Peyer's patch (tissue), 4 donors: ENCODE results near the gene PILRB.
"Not testable (repeated sequence)": the region's sequence is repeated elsewhere in the genome, so short reads cannot be mapped to it uniquely, and the experiment has no call there.

ENCODE experiments used
- POLR2A ChIP-seq, 2 donors: fragments of 450-650 bp; IDR thresholded peaks; one replicate each; pipeline ENCODE4 v1.5.1; 2017; ENCODE audit warnings: antibody characterized with exemption in 2 of 2, mild to moderate bottlenecking in 2 of 2, moderate library complexity in 2 of 2
- TF ChIP-seq, protein P1 (sequence below), 6 experiments: fragments of 450-650 bp in 4 of 6; fragments of 200-600 bp in 2 of 6; sonication (generic) in 1 of 6; IDR thresholded peaks; one replicate each; pipeline ENCODE4 v1.5.1; 2017 to 2019; ENCODE audit warnings: antibody characterized with exemption in 6 of 6, mild to moderate bottlenecking in 3 of 6, moderate library complexity in 1 of 6

GRCh38 chr7:100344124-100344559 is 13.8 kb upstream of the PILRB start:
- TF ChIP-seq, protein P1, sequence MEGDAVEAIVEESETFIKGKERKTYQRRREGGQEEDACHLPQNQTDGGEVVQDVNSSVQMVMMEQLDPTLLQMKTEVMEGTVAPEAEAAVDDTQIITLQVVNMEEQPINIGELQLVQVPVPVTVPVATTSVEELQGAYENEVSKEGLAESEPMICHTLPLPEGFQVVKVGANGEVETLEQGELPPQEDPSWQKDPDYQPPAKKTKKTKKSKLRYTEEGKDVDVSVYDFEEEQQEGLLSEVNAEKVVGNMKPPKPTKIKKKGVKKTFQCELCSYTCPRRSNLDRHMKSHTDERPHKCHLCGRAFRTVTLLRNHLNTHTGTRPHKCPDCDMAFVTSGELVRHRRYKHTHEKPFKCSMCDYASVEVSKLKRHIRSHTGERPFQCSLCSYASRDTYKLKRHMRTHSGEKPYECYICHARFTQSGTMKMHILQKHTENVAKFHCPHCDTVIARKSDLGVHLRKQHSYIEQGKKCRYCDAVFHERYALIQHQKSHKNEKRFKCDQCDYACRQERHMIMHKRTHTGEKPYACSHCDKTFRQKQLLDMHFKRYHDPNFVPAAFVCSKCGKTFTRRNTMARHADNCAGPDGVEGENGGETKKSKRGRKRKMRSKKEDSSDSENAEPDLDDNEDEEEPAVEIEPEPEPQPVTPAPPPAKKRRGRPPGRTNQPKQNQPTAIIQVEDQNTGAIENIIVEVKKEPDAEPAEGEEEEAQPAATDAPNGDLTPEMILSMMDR (IDR thresholded peaks at IDR 0.05): not testable (repeated sequence)
- not testable (repeated sequence) for TF ChIP-seq POLR2A (IDR thresholded peaks at IDR 0.05)
